HG03469 (cell line): ENCODE results near the gene RNF166.
A peak's percentile ranks its signal among the peaks of the same experiment; 100 is the strongest.

Experiments used
- ATAC-seq: cut with Tn5 transposase; IDR thresholded peaks from one replicate; pipeline ENCODE4 v1.9.1; 2021; ENCODE audit warnings: mild to moderate bottlenecking, moderate library complexity, moderate number of reproducible peaks; ENCODE audit not compliant: unreplicated experiment

RNF166 gene

DNA sequence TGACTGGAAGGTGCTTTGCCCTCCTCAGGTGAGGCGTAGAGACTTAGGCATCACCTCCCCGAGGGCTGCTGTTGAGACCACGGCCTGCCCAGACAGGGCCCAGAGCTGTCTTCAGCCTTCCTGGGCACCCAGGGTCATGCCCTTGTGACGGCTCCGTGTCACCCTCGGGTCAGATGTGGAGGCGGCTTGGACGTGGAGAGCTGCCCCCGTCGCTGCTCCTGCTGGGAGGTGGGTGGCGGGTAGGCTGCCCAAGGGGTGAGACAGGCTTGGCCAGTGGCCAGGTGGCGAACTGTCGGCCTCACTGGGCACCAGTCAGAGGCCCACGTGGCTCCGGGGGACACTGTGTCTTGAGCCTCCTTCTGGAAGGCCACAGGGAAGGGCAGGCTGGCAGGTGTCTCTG lies 11.0 kb downstream of the RNF166 start:
- ATAC-seq = no peak

DNA sequence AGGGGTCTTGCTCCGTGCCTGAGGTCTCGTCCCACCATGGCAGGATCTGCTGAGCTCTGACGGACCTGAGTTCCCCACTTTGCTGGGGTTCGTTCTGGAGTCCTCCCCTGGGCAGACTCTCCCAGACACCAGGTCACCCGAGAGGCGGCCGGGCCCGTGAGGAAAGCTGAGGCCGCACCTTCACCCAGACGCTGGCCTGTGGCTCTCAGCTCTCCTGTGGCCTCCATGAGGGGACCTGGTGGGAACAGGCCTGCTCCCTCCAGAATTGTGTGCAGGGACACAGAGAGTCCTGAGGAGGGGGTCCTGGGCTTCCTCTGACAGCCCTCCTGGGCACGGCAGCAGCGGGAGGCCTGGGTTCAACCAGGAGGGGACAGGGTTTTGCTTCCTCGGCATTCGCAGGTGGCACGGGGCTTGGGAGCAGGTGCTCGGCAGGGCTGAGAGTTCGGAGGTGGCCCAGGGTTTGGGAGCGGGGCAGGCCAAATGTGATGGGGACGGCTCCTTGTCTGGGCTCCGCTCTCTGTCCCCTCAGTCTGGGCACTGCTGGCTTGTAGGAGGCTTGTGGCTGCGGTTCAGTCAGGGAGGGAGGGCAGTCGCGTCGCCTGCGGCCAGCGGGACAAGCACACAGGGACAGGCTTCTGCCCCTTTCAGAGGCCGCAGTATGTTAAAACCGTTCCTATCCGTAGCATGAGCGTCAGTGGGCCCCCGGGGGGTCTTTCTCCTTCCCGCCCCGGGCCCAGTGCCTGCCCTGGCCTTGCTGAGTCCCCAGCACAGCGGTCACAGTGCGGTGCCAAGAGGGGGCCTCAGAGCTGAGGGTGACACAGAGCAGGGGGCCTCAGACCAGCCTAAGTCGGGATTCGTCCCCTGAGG lies 11.8 kb downstream of the RNF166 start:
- no peak for ATAC-seq

DNA sequence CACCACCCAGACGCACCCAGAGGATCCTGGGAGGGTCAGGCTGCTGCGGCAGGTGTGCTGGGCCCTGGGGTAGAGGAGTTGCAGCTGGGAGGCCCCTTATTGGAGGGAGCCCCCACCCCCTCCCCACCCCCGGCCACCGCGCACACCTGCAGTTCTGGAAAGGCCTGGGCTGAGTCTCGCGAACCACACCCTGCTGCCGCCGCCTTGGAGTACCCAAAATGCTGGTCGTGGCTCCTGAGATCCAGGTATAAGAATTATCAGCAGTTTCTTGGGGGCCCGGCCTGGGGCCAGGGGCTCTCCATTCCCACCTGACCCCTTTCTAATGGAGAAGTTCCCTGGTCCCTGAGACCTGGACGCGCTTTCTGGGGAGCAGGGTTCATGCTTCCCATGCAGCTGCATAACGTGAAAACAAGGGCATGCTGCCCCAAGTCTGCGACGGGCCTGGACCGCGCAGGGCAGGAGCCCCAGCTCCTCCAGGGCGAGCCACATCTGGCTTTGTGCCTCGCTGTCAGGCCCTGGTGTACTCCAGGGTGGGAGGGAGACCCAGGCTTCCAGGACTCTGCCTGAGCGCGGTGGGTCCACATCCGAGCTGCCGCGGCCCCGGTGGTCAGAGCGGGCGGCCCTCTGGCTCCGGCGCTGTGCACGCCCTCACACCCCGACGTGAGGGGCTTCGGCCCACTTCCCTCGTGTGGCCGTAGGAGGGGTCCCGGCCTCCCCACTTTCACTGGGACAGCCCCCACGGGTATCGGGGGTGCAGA lies 12.6 kb downstream of the RNF166 start:
- no peak for ATAC-seq

DNA sequence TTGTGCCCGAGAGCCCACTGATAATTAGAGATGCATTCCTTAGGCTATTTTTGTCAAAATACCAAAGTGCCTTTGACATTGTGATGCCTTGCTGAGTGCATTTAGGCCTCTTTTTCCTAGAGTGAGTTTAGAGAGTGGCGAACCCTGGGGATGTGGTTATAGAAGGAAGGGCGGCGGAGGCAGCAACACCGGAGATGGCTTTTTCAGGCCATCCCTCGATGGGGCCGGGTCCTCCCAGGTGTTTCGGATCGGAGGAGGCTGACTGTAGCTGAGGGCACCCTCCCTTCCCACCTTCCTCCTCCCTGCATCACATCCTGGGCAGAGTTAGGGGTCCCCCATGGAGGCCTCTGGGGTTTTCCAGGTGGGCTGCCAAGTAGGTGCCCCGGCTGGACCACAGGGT lies 13.3 kb downstream of the RNF166 start:
- no peak for ATAC-seq

DNA sequence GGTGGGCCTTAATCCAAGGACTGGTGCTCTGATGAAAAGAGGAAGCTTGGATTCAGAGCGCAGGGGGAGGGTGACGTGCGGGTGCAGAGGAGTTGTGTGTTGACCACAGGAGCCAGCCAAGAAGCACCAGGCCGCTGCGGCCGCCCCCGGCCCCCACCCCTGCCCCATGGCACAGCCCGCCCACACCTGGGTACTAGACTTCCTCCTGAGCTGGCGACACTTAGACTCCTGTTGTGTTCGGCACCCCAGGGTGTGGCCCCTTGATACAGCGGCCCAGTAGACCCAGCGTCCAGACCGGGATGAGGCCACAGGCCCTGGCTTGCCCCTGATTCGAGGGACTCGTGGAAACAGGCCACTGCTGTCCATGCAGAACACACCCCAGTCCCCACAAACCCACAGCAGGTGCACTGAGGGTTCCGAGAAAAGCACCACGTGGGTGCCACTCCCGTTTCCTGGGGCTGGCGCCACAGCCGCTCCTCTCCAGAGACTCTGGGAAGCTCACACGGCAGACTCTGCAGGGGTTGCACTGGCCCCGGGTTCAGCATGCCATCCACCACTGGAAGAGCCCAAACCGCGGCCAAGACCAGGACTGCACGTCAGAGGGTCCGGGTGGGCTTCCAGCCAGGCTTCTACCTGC lies 14.2 kb downstream of the RNF166 start:
- ATAC-seq = no peak

DNA sequence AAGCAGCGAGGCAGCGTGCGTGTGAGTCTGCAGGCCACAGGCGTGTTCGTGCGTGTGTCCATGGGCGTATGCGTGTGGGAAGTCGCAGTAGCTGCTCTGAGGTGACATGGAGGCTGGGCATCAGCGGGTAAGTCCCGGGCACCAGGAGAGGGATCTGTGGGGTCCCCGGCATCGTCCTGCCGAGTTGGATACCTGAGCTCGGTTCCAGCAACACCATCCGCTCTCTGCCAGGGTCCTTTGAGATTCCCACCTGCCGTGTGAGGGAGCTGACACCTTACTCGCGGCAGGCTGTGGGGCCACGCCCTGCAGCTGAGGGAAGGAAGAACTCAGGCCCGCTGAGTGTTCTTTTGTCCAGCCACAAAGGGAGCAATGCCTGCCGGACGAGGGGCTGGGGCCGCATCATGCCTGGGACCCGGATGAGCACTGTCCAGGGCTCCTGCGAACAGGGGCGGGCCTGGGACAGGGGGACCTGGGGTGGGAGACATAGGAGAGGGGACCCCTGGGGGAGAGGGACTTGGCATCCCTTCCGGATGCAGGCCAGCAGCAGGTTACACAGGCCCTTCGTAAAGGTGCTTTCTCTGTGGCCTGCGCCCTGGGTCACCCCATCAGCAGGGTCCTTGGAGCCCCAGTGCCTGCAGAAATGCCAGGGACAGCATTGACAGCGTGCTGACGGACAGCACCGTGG lies 14.9 kb downstream of the RNF166 start:
- no peak for ATAC-seq

DNA sequence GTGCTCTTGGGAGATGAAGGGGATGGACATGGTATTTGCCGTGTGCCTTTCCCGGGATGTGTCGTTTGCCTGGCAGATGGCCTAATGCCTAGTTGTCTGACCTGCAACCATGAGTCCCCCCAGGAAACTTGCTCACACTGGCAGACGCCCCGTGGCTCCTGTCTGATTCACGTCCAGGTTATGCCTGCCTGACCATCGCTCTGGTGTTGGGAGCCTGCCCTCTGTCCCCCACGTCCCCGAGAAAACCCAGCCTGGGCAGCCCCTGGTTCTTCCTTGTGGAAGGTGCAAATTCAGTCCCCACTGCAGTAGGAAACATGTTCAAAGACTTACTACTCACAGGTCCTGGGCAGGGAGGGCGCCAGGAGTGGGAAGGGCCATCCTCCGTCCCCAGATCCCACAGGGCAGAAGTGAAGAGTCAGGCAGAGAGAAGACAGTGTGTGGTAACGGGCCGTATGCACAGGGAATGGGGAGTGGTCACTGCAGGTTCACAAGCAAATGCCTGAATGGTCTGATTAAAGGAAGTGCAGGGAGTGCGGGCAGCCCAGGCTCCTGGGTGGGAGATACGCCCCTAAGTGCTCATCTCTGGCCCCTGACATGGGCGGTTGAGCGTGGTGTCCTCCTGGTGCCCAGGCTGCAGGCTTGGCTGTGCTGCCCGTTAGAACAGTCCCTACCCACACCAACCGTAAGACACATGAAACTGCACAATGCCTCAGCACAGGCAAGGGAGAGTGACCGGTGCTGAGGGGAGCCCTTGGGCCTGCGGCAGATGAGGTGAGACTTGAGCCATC lies 15.7 kb downstream of the RNF166 start:
- no peak for ATAC-seq

DNA sequence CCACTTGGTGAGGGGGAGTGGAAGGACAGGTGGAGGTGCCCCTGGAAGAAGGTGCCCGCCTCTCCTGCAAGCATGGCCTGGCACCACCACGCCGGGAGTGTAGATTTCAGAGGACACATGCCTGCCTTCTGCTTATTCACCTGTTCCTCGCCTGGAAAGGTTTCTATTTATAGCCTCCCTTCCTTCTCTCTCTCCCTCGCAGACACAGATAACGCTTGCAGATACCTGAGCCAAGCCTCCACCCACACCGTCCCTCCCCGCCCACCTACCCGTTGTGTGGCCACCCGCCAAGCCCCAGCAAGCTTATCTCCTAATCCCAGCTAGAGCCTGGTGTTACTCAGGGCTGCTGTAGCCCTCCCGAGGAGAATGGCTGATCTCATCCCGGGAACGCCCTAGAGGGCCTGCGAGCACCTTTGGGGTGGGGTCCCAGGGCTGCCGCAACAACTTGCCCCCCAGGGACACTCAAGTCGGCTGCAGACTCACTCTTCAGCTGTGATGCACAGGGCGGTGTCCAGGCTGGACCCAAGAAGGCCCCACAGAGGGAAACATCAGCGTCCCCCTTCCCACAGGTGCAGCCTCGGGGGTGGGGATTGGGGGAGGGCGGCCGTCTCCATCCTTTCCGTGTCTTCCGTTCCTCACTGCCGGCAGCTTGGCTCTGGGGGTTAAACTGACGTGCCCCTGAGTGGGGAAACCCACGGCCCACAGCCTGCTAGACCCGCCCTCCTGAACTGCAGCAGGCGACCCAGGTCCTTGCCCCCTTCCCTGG lies 18.0 kb downstream of the RNF166 start:
- ATAC-seq = no peak

DNA sequence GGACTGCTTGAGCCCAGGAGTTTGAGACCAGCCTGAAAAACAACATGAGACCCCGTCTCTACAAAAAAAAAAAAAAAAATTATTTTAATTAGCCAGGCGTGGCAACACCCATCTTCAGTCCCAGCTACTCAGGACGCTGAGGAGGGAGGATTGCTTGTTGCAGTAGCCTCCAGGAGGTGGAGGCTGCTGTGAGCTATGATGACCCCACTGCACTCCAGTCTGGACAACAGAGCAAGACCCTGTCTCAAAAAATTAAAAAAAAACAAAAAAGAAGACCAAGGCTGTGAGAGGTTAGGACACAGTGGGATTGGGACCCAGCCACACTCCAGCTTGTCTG lies 18.6 kb downstream of the RNF166 start:
- no peak for ATAC-seq

DNA sequence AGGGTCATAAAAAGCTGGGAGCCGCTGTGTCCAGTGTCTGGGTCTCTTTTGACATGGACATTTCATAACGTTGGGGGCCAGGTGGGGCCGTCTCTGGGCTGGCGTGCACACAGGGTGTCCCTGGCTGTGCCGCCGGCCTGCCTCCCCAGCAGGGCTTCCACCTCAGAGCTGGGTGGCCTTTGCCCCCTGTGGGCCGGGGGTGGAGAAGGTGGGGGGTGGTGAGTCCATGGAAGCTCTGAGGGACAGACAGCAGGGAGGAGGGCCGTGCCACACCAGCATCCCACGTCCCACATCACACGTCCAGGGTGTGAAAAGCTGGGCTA lies 19.0 kb downstream of the RNF166 start:
- no peak for ATAC-seq

DNA sequence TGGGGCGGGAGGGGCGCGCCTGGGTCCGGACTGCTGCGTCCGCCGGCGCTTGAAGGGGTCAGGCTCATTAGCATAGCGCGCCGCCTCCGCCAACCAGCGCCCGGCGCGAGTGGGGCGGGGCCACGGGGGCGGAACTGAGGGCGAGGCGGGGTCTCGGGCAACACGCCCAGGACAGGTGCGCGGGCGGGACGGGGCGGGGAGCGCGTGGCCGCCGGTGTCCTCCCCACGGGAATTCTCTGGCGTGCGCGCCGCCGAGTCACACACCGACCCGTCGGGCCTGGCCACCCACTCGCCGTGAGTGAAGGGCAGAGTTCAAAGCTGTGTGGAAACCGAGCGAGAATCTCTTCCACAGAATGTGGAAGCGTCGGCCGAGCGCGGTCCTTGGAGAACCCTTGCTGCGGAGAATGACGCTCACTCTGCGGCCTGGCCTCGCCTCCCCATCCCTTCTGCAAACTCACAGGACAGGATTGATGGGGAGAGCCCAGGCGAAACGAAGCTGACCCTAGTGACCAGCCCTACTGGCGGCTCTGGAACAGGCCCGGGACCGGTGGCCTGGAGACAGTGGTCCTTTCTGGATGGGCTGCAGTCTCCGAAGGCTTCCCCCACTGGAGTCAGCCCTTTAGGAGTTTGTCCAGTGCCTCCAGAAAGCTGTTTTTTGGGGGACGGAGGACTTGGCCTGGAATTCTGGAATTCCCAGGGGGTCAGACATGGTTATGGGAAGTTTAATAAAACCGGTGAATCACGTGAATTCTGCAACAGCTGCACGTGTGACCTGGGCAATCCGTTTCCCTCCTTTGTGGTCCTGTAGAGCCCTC lies 19.6 kb downstream of the RNF166 start, which contains the start of gene SNAI3:
Gene SNAI3, minus strand, starts transcription at position 69 of the 815 bp plus-strand sequence. CDS start 101 bp downstream, outside the sequence.
- peak; percentile 36 for ATAC-seq

DNA sequence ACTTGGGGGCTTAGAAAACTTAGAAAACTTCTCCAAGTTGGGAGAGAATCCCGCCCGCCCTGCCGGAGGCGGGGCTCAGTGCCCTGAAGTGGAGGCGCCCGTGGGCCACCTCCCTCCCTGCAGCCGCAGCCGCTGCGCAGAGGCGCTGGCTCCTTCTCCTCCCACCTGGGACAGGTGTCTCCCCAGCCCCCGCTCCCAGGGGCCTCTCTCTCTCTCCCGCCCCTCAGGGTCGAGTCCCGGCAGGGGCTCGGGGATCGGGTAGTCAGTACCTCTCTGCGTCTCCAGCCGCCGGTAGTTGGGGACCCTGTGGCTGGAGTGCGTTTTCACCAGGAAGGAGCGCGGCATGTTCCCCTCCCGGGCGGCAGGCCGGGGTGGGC lies 20.2 kb downstream of the RNF166 start:
- ATAC-seq = peak; percentile 7

DNA sequence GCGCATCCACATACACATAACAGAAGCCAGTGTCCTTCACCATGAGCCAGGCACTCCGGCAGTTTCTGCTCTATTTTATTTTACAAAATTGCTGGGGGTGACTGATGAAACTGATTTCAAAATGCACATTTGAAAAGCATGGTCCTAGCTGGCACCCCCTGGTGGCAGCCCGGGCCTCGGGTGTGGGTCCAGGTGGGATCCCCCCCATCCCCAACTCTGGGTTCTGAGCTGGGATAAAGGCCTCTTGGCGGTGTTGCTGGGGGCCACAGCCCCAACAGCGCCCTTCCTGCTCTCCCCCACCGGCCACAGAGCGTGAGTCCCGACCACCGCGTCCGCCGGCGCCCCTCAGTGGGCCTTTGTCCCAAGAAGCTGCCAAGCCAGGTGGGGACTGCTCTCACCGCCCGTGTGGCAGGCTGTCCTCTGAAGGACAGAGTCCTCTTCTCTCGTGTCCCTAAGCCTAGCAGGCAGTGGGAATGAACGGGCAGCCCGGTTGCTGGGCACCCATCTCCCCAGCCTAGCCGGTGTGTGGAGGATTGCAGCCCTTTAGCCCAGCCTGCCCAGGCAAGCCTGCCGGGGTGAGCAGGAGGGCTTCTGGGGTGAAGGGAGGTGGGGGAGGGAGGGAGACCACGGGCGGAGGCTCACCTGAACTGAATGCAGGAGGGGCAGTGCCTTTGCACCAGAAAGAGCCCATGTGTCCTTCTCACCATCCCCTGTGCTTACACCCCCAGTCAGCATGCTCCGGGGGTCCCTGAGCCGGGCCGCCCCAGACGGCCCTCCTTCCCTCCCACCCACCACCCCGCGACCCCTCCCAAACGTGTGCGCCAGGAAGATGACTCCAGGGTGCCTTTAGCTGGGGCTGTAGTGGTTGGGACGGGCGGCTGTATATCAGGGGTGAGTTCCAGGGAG lies 20.8 kb downstream of the RNF166 start:
- no peak for ATAC-seq

DNA sequence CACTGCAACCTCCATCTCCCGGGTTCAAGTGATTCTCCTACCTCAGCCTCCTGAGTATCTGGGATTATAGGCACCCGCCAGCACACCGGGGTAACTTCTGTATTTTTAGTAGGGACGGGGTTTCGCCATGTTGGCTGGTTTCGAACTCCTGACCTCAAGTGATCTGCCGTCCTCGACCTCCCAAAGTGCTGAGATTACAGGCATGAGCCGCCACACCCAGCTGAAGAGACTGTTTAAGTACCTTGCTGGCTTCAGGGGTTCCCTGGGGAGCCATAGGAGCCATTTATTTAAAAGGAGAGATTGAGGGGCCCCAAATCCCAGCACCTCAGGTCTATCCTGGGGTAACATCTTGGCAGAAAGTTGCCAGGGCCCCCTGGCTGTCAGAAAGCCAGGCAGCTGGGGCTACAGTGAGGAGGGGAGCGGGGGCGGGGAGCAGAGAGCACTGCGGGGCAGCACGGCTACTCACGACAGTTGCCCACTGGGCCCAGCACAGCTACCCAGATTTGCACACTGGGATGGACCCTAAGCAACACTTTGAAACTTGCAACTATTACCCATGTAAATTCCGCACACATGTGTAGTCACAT lies 21.5 kb downstream of the RNF166 start:
- ATAC-seq = no peak

DNA sequence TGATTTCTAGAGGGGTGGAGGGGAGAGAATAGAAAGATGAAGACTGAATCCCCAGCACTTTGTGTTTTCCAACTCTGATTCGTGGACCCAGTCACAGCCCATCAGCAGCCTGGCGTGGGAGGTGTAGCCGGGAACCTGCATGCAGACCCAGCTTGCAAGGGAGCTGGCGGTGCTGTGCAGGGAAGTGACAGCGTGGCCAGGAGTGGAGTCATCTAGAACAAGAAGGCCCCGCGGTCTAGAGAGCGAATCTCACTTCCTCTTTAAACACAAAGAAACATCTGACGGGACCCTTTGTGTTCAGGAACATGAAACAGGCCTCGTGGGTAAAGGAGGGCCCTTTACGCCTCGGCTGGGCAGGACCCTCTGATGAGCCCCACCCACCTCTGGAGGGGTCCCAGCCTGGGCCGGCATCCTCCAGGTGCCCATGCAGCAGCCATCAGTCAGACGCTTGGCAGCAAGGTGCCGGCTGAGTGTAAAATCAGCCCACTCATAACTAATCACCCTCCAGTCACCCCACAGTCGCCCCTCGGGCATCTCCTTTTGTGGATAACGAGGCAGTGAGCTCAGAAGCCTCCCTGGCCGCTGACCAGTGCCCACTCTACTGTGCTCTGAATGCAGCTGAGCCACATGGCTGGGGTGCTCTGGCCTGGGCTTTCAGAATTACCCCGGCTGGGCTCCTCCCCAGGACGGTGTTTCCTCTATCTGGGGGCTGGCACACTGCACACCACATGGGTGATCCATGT lies 24.3 kb downstream of the RNF166 start:
- peak; percentile 39 for ATAC-seq

DNA sequence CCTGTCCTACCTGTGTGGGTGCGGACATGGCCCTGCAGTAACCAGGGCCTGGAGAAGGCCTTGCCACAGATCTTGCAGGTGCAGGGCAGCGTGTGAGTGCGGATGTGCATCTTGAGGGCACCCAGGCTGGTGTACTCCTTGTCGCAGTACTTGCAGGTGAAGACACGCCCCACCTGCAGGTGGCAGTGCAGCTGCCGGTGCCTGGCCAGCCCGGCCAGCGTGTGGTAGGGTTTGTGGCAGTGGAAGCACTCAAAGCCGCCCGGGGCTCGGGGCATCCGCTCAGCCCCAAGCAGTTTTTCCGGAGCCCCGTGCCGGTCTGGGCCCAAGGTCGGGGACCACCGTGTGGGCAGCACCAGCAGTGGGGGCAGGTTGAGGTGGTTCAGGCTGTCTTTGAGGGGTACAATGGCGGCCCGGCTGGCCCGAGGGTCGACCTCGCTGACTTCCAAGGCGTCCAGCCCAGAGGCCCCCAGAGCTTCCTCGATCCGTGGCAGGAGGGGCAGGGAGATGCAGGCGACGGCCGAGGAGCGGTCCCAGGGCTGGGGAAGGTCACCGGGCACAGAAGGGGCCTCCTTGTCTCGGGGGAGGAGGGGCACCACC lies 25.0 kb downstream of the RNF166 start:
- no peak for ATAC-seq
